Uterus (tissue), 2 donors: ENCODE measurements around the gene NFATC4.

ENCODE experiments used
- CTCF ChIP-seq, 4 experiments: fragments of 200-600 bp in 2 of 4; fragments of 450-650 bp in 2 of 4; sonication (generic) in 2 of 4; IDR thresholded peaks; one replicate each; pipeline ENCODE4 v1.5.1; 2016 to 2019; ENCODE audit warnings: antibody characterized with exemption in 4 of 4, mild to moderate bottlenecking in 2 of 4, moderate library complexity in 1 of 4
- POLR2A ChIP-seq, 2 donors: fragments of 450-650 bp; IDR thresholded peaks; one replicate each; pipeline ENCODE4 v1.6.1; 2016; ENCODE audit warnings: antibody characterized with exemption in 2 of 2, mild to moderate bottlenecking in 1 of 2, moderate library complexity in 1 of 2

- TF ChIP-seq CTCF (IDR thresholded peaks at IDR 0.05): no peak
- no peak for TF ChIP-seq POLR2A (IDR thresholded peaks at IDR 0.05)
Measured at GRCh38 chr14:24394275-24394674, 26.3 kb downstream of the NFATC4 start.
